Body of pancreas (tissue), 4 donors: ENCODE data around the gene SP2. TPM values are rescaled to one million over a fixed set of nuclear protein-coding genes. Genes with fewer than 3 reads are reported as not detected.

Experiments used
- ATAC-seq: fragments of 150-250 bp; one replicate; pipeline ENCODE4 v1.9.1; 2016
- DNase-seq, 4 donors: peaks; one replicate each; pipeline ENCODE4 v3.0.0-alpha.2; 2019
- H3K27ac ChIP-seq, 4 donors: fragments of 200-600 bp; sonication (generic); 1 replicate in 3 of 4; 2 replicates in 1 of 4; pipeline versions ENCODE4 v1.5.1 to v1.6.1; 2016 to 2019; ENCODE audit warnings: mild to moderate bottlenecking in 1 of 4, mixed read lengths in 1 of 4, moderate library complexity in 1 of 4
- H3K27me3 ChIP-seq, 2 donors: fragments of 200-600 bp; sonication (generic); one replicate each; pipeline ENCODE4 v1.6.0; 2016; ENCODE audit warnings: mild to moderate bottlenecking in 1 of 2
- H3K36me3 ChIP-seq, 2 donors: fragments of 200-600 bp; sonication (generic); replicated peaks in 1 of 2; 2 replicates each; pipeline ENCODE4 v1.5.1; 2016; ENCODE audit warnings: low read depth in 2 of 2; ENCODE audit not compliant: insufficient read depth in 1 of 2
- H3K4me1 ChIP-seq: fragments of 200-600 bp; sonication (generic); one replicate; pipeline ENCODE4 v1.6.0; 2016
- H3K4me3 ChIP-seq, 2 donors: fragments of 200-600 bp; sonication (generic); 1 replicate in 1 of 2; 2 replicates in 1 of 2; pipeline ENCODE4 v1.5.1; 2016 to 2019
- H3K9me3 ChIP-seq, 3 donors: fragments of 200-600 bp; sonication (generic); 1 replicate in 2 of 3; 2 replicates in 1 of 3; pipeline ENCODE4 v1.5.1; 2016
- POLR2A ChIP-seq, 3 donors: fragments of 450-650 bp; IDR thresholded peaks; one replicate each; pipeline ENCODE4 v1.6.1; 2016; ENCODE audit warnings: antibody characterized with exemption in 3 of 3, mild to moderate bottlenecking in 2 of 3
- WGBS, 2 donors: methylation state at CpG; one replicate each; pipeline ENCODE4 v1.1.5; 2017; 5-methylcytosine and 5-hydroxymethylcytosine counted together
- intact Hi-C: fragments of 100-400 bp; cut with DNase I; formaldehyde crosslinking; loops from one replicate; pipeline ENCODE4 v1.15.1; 2023
- total RNA-seq, 2 donors: library from RNA; depleted of rRNA; stranded (reverse); fragments of >200 nt; gene quantifications; one replicate each; pipeline ENCODE4 v1.1.0, GENCODE V29; 2016
- TF ChIP-seq, protein P1 (sequence below), 7 experiments: fragments of 450-650 bp in 4 of 7; fragments of 200-600 bp in 3 of 7; sonication (generic) in 3 of 7; IDR thresholded peaks; one replicate each; pipeline ENCODE4 v1.5.1; 2016 to 2019; ENCODE audit warnings: antibody characterized with exemption in 7 of 7

Gene SP2
- total RNA-seq, 2 donors from 2014 or later: 4.7 to 6.3 TPM

DNA sequence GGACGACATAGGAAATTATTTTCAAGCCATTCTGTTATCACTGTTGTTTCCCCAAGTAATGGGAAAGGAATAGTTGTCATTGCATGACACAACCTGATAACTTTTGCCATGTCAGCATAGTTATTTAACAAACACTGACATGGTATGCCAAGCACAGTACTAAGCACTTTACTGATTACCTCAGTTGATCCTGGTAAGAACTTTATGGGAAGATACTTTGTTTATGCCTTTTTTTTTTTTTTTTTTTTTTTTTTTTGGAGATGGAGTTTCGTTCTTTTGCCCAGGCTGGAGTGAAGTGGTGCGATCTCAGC is 29.6 kb downstream of the SP2 start:
- Histone ChIP-seq H3K27me3 (no peaks in the 10 kb centered on the region), H3K4me1 (no peaks in the 10 kb centered on the region), H3K36me3 (peaks cover 9 to 14% of the 10 kb centered on the region in 2 donors), H3K4me3 (no peak overlapping the region), H3K9me3 (no peaks in the 10 kb centered on the region), H3K27ac (no peak overlapping the region)
- 68 to 71% methylated on average over 3 of the region's 3 CpGs for WGBS, 2 donors
- ATAC-seq: no peak
- intact Hi-C loops: no loop called here
- DNase-seq: no peak
- TF ChIP-seq, protein P1, sequence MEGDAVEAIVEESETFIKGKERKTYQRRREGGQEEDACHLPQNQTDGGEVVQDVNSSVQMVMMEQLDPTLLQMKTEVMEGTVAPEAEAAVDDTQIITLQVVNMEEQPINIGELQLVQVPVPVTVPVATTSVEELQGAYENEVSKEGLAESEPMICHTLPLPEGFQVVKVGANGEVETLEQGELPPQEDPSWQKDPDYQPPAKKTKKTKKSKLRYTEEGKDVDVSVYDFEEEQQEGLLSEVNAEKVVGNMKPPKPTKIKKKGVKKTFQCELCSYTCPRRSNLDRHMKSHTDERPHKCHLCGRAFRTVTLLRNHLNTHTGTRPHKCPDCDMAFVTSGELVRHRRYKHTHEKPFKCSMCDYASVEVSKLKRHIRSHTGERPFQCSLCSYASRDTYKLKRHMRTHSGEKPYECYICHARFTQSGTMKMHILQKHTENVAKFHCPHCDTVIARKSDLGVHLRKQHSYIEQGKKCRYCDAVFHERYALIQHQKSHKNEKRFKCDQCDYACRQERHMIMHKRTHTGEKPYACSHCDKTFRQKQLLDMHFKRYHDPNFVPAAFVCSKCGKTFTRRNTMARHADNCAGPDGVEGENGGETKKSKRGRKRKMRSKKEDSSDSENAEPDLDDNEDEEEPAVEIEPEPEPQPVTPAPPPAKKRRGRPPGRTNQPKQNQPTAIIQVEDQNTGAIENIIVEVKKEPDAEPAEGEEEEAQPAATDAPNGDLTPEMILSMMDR (IDR thresholded peaks at IDR 0.05): no peak
- TF ChIP-seq POLR2A (IDR thresholded peaks at IDR 0.05): no peak

- Histone ChIP-seq H3K4me3 (no peak overlapping the region), H3K36me3 (peaks cover 9 to 13% of the 10 kb centered on the region in 2 donors), H3K9me3 (no peaks in the 10 kb centered on the region), H3K27me3 (no peaks in the 10 kb centered on the region), H3K27ac (no peak overlapping the region), H3K4me1 (no peaks in the 10 kb centered on the region)
- 90 to 94% methylated on average over 11 to 20 of the region's 20 CpGs for WGBS, 2 donors
- ATAC-seq (no peak), DNase-seq (no peak)
- no peak for TF ChIP-seq POLR2A (IDR thresholded peaks at IDR 0.05)
- TF ChIP-seq, protein P1 (IDR thresholded peaks at IDR 0.05): no peak
- intact Hi-C loops: no loop called here
Observed at GRCh38 chr17:47927821-47928400, 31.9 kb downstream of the SP2 start.

DNA sequence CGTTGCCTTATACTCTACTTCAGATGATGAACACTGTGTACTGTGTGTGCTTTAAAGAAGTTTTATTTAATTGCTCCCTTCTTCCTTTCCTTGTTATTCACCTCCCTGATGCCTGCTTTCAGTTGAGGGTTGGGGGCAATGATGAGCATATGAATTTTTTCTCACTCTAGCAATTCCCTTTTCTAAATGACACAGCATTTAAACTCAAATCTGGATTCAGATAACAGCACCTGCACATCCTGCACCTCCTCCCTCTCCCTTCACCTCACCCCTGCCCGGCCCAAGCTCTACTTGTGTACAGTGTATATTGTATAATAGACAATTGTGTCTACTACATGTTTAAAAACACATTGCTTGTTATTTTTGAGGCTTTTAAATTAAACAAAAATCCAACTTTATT is 32.4 kb downstream of the SP2 start:
- no peaks in the 10 kb centered on the region for H3K27me3 ChIP-seq
- H3K36me3 ChIP-seq: peaks cover 9 to 10% of the 10 kb centered on the region in 2 donors
- intact Hi-C loops: no loop called here
- H3K4me3 ChIP-seq: no peak overlapping the region
- no peak for DNase-seq
- no peak overlapping the region for H3K27ac ChIP-seq
- 61 to 71% methylated on average over 2 of the region's 2 CpGs for WGBS, 2 donors
- no peak for ATAC-seq
- H3K9me3 ChIP-seq: no peaks in the 10 kb centered on the region
- no peaks in the 10 kb centered on the region for H3K4me1 ChIP-seq
- TF ChIP-seq, protein P1 (IDR thresholded peaks at IDR 0.05): no peak
- no peak for TF ChIP-seq POLR2A (IDR thresholded peaks at IDR 0.05)

DNA sequence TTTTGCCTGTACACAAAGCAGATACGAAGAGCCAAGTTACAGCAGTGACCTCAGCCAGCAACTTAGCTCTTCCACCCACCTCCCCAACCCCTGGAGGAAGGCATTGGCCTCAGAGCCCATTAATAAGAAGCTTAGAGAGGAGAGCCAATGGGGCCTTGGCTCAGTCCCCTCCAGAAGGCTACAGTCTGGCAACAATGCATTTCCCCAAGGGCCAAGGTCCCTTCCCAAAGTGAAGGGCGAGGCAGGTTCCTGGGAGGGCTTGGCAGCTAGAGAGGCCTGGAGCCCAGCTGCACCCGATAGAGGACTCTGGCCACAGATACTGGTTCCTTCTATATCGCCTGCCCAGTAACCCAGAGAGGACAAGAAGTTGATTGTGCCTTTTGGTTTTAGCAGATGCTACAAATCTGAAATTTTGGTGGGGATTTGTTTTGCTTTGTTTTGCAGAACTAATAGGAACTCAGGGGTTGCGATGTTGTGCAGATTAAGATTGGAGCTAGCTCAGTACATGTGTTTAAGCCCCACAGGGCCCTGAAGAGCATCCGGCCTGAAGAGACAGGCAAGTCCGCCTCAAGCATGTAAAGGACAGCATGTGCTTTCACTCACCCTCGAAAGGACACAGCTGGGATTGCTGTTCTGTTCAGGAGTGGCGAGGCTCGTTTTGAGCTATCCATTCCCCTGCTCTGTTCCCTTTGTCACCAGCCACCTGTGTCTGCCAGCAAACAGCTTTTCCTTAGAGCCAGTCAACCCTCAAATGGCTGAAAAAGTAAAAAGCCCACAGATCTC is 33.4 kb downstream of the SP2 start:
- no peaks in the 10 kb centered on the region for H3K9me3 ChIP-seq
- no peak for DNase-seq
- TF ChIP-seq, protein P1 (IDR thresholded peaks at IDR 0.05): no peak
- TF ChIP-seq POLR2A (IDR thresholded peaks at IDR 0.05): no peak
- intact Hi-C loops: no loop called here
- no peaks in the 10 kb centered on the region for H3K27me3 ChIP-seq
- H3K36me3 ChIP-seq: peaks cover 7 to 8% of the 10 kb centered on the region in 2 donors
- H3K4me1 ChIP-seq: no peaks in the 10 kb centered on the region
- no peak overlapping the region for H3K27ac ChIP-seq
- ATAC-seq: no peak
- 74 to 75% methylated on average over 7 to 10 of the region's 10 CpGs for WGBS, 2 donors
- no peak overlapping the region for H3K4me3 ChIP-seq

DNA sequence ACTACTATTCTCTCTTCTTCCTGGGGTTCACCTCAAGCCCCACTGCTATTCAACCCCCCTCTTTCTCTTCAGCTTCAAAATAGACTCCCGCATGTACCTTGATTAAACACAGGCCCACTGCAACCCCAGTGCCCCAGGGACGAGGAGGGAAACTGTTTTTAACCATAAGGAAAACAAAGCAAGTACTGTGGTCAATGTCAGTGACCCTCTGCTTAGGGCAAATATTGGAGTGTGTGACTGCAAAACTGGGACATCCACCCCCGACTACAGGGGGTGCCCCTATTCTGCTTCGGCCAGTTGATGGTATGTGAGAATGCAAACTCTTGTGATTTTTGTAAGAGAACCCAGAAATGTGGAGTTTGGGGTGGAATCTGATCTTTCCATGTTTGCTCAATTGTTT is 35.8 kb downstream of the SP2 start:
- intact Hi-C loops: no loop called here
- Histone ChIP-seq H3K4me3 (no peak overlapping the region), H3K9me3 (no peaks in the 10 kb centered on the region), H3K36me3 (no peaks in the 10 kb centered on the region), H3K27ac (no peak overlapping the region), H3K27me3 (no peaks in the 10 kb centered on the region), H3K4me1 (no peaks in the 10 kb centered on the region)
- 74 to 75% methylated on average over 4 of the region's 4 CpGs for WGBS, 2 donors
- no peak for DNase-seq
- ATAC-seq: no peak
- TF ChIP-seq, protein P1 (IDR thresholded peaks at IDR 0.05): no peak
- no peak for TF ChIP-seq POLR2A (IDR thresholded peaks at IDR 0.05)
